Gastrocnemius medialis (tissue), 4 donors: ENCODE results near the gene OR8D4. TPM values are rescaled to one million over a fixed set of nuclear protein-coding genes. Genes with fewer than 3 reads are reported as not detected.
"Not testable (repeated sequence)": the region's sequence is repeated elsewhere in the genome, so short reads cannot be mapped to it uniquely, and the experiment has no call there.

Source experiments
- ATAC-seq, 2 donors: fragments of 150-250 bp; one replicate each; pipeline ENCODE4 v1.9.1; 2016
- DNase-seq, 2 donors: peaks; one replicate each; pipeline ENCODE4 v3.0.0-alpha.2; 2019
- H3K27ac ChIP-seq, 4 donors: fragments of 200-600 bp; sonication (generic); 1 replicate in 1 of 4; 2 replicates in 3 of 4; pipeline ENCODE4 v1.5.1; 2016 to 2018; ENCODE audit warnings: mild to moderate bottlenecking in 2 of 4, moderate library complexity in 1 of 4
- H3K27me3 ChIP-seq, 3 donors: fragments of 200-600 bp; sonication (generic) in 2 of 3; 1 replicate in 1 of 3; 2 replicates in 2 of 3; pipeline versions ENCODE4 v1.5.1 to v1.6.0; 2016 to 2019; ENCODE audit warnings: mild to moderate bottlenecking in 1 of 3, moderate library complexity in 1 of 3
- H3K36me3 ChIP-seq, 2 donors: fragments of 200-600 bp; sonication (generic) in 1 of 2; one replicate each; pipeline ENCODE4 v1.5.1; 2017 to 2018
- H3K4me1 ChIP-seq, 2 donors: fragments of 200-600 bp; sonication (generic) in 1 of 2; one replicate each; pipeline ENCODE4 v1.5.1; 2016 to 2017; ENCODE audit warnings: mild to moderate bottlenecking in 2 of 2
- H3K4me3 ChIP-seq, 4 donors: fragments of 200-600 bp; sonication (generic) in 3 of 4; 1 replicate in 1 of 4; 2 replicates in 3 of 4; pipeline ENCODE4 v1.5.1; 2016 to 2019; ENCODE audit warnings: mild to moderate bottlenecking in 2 of 4
- H3K9me3 ChIP-seq, 3 donors: fragments of 200-600 bp; sonication (generic) in 2 of 3; 1 replicate in 1 of 3; 2 replicates in 2 of 3; pipeline ENCODE4 v1.5.1; 2016 to 2019
- POLR2A ChIP-seq, 2 donors: fragments of 450-650 bp; IDR thresholded peaks; one replicate each; pipeline ENCODE4 v1.6.1; 2017; ENCODE audit warnings: antibody characterized with exemption in 2 of 2, mild to moderate bottlenecking in 2 of 2, moderate library complexity in 2 of 2
- in situ Hi-C, 4 donors: fragments of 200-750 bp; cut with MboI; loops; one replicate each; pipeline versions ENCODE4 v1.15.0 to v1.8.0; 2017; ENCODE audit warnings: low sequenced_read_pairs in 4 of 4
- intact Hi-C: fragments of 100-400 bp; cut with DNase I; formaldehyde crosslinking; loops from one replicate; pipeline ENCODE4 v1.15.1; 2023; ENCODE audit warnings: low total_unique reads
- total RNA-seq, 4 donors: library from RNA; depleted of rRNA; stranded (reverse); fragments of >200 nt; gene quantifications; one replicate each; pipeline versions ENCODE4 v1.1.0 to v1.2.3, GENCODE V29; 2016
- TF ChIP-seq, protein P1 (sequence below), 5 experiments: fragments of 450-650 bp in 3 of 5; fragments of 200-600 bp in 2 of 5; sonication (generic) in 2 of 5; IDR thresholded peaks in 4 of 5; conservative IDR thresholded peaks in 1 of 5; 1 replicate in 4 of 5; 2 replicates in 1 of 5; pipeline ENCODE4 v1.5.1; 2016 to 2019; ENCODE audit warnings: antibody characterized with exemption in 5 of 5, mild to moderate bottlenecking in 3 of 5, moderate library complexity in 3 of 5

The OR8D4 gene
- not detected for total RNA-seq

DNA sequence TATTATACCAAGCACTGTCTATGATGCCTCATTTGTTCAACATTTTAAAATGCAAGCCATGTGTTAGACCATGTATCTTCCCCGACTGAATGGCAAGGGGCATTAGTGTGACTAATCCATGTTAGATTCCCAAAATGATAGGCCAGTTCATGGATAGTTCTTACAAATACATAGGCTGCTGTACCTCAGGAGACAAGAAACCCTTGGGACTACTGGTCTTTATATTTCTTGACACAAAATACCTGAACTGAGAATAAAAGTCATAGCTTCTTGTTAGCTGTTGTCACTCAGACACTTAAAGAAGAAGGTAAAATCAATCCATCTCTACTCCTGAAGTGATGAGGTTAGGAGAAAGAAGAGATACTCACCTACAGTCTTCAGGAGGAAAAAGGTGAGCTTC, at the start of gene OR8D4:
Gene OR8D4 (plus strand): TSS at position 301 of the 400 bp plus-strand sequence. CDS start 4,265 bp downstream, outside the sequence.
- in situ Hi-C loops, result no loop called here
- H3K9me3 ChIP-seq, result no peaks in the 10 kb centered on the region
- H3K4me1 ChIP-seq, result no peaks in the 10 kb centered on the region
- TF ChIP-seq, protein P1, sequence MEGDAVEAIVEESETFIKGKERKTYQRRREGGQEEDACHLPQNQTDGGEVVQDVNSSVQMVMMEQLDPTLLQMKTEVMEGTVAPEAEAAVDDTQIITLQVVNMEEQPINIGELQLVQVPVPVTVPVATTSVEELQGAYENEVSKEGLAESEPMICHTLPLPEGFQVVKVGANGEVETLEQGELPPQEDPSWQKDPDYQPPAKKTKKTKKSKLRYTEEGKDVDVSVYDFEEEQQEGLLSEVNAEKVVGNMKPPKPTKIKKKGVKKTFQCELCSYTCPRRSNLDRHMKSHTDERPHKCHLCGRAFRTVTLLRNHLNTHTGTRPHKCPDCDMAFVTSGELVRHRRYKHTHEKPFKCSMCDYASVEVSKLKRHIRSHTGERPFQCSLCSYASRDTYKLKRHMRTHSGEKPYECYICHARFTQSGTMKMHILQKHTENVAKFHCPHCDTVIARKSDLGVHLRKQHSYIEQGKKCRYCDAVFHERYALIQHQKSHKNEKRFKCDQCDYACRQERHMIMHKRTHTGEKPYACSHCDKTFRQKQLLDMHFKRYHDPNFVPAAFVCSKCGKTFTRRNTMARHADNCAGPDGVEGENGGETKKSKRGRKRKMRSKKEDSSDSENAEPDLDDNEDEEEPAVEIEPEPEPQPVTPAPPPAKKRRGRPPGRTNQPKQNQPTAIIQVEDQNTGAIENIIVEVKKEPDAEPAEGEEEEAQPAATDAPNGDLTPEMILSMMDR (IDR thresholded peaks at IDR 0.05 in 4 of 5, conservative IDR thresholded peaks at IDR 0.05 in 1 of 5), result no peak
- TF ChIP-seq POLR2A (IDR thresholded peaks at IDR 0.05), result no peak
- intact Hi-C loops, result no loop called here
- DNase-seq (no peak), ATAC-seq (no peak)
- H3K4me3 ChIP-seq, result no peak within 1 kb of the TSS
- H3K36me3 ChIP-seq, result no peaks in the 10 kb centered on the region
- no peaks in the 10 kb centered on the region for H3K27me3 ChIP-seq
- H3K27ac ChIP-seq, result no peak within 1 kb of the TSS

DNA sequence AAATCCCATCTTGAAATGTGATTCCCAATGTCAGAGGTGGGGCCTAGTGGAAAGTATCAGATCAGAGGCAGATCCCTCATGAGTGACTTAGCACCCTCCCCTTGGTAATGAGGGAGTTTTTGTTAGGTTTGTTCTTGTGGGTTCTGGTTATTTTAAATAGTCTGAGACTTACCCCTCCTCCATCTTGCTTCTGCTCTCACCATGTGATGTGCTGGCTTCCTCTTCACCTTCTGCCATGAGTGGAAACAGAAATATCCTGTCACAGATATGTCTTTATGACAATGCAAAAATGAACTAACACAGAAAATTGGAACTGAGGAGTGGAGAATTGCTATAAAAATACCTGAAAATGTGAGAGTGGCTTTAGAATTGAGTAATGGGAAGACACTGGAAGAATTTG, 49.6 kb upstream of the OR8D4 start:
- no peak for DNase-seq
- Histone ChIP-seq H3K4me3 (no peak overlapping the region), H3K9me3 (no peaks in the 10 kb centered on the region), H3K4me1 (no peaks in the 10 kb centered on the region), H3K36me3 (no peaks in the 10 kb centered on the region), H3K27me3 (no peaks in the 10 kb centered on the region), H3K27ac (no peak overlapping the region)
- in situ Hi-C loops, result no loop called here
- intact Hi-C loops, result no loop called here
- ATAC-seq, result no peak
- TF ChIP-seq, protein P1 (IDR thresholded peaks at IDR 0.05 in 4 of 5, conservative IDR thresholded peaks at IDR 0.05 in 1 of 5), result no peak
- no peak for TF ChIP-seq POLR2A (IDR thresholded peaks at IDR 0.05)

DNA sequence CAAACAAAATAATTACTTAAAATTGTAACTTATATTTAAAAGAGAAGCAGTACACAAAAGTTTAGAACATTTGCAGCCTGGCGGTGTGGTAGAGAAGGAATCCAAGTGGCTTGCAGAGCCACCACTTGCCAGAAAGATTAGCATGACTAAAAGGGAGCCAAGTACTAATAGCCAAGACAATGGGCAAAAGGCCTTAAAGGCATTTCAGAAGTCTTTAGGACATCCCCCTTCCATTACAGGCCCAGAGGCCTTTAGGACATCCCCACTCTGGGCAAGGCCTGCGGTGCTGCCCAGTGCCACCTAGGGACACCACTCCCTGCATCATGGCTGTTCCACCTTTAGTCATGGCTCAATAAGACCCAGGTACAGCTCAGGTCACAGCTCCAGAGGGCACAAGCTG, 48.9 kb upstream of the OR8D4 start:
- no peak overlapping the region for H3K27ac ChIP-seq
- no peaks in the 10 kb centered on the region for H3K36me3 ChIP-seq
- intact Hi-C loops, result no loop called here
- in situ Hi-C loops, result no loop called here
- no peak for DNase-seq
- H3K4me3 ChIP-seq, result no peak overlapping the region
- H3K27me3 ChIP-seq, result no peaks in the 10 kb centered on the region
- no peaks in the 10 kb centered on the region for H3K9me3 ChIP-seq
- no peaks in the 10 kb centered on the region for H3K4me1 ChIP-seq
- no peak for ATAC-seq
- no peak for TF ChIP-seq POLR2A (IDR thresholded peaks at IDR 0.05)
- TF ChIP-seq, protein P1 (IDR thresholded peaks at IDR 0.05 in 4 of 5, conservative IDR thresholded peaks at IDR 0.05 in 1 of 5), result no peak

DNA sequence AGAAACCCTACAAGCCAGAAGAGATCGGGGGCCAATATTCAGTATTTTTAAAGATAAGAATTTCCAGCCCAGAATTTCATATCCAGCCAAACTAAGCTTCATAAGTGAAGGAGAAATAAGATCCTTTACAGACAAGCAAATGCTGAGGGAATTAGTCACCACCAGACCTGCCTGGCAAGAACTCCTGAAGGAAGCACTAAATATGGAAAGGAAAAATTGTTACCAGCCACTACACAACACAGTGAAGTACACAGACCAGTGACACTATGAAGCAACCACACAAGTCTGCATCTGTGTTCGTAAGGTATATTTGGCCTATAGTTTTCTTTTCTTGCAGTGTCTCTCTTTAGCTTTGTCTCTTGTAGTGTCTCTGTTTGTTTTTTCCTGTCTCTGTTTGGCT, 45.5 kb upstream of the OR8D4 start:
- no peaks in the 10 kb centered on the region for H3K9me3 ChIP-seq
- TF ChIP-seq, protein P1 (IDR thresholded peaks at IDR 0.05 in 4 of 5, conservative IDR thresholded peaks at IDR 0.05 in 1 of 5), result no peak
- TF ChIP-seq POLR2A (IDR thresholded peaks at IDR 0.05), result no peak
- in situ Hi-C loops, result no loop called here
- DNase-seq (no peak), ATAC-seq (no peak)
- H3K36me3 ChIP-seq, result no peaks in the 10 kb centered on the region
- H3K4me3 ChIP-seq, result no peak overlapping the region
- H3K27me3 ChIP-seq, result no peaks in the 10 kb centered on the region
- intact Hi-C loops, result no loop called here
- H3K27ac ChIP-seq, result no peak overlapping the region
- no peaks in the 10 kb centered on the region for H3K4me1 ChIP-seq

DNA sequence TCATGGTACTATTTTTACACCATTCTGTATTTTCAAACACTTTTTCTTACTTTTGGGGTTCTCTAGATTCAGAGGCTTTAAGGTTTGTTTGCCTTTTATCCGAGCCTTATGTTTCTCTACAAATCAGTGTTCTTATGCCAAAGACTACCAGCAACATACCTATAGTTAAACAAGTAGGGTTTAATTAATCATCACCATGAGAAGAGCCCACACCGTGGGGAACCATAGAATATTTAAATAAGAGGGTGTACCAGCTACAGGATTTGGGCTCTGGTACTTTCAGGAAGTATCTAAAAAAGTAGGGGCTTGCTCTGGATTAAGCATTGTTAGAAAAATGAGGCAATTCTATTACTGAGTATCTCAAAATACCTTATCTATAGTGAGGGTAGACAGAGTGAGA, 42.2 kb upstream of the OR8D4 start:
- intact Hi-C loops (no loop called here), in situ Hi-C loops (no loop called here)
- no peaks in the 10 kb centered on the region for H3K9me3 ChIP-seq
- no peaks in the 10 kb centered on the region for H3K4me1 ChIP-seq
- TF ChIP-seq, protein P1 (IDR thresholded peaks at IDR 0.05 in 4 of 5, conservative IDR thresholded peaks at IDR 0.05 in 1 of 5), result no peak
- no peak for TF ChIP-seq POLR2A (IDR thresholded peaks at IDR 0.05)
- no peak for DNase-seq
- H3K27me3 ChIP-seq, result no peaks in the 10 kb centered on the region
- H3K36me3 ChIP-seq, result no peaks in the 10 kb centered on the region
- no peak overlapping the region for H3K4me3 ChIP-seq
- no peak for ATAC-seq
- H3K27ac ChIP-seq, result no peak overlapping the region

DNA sequence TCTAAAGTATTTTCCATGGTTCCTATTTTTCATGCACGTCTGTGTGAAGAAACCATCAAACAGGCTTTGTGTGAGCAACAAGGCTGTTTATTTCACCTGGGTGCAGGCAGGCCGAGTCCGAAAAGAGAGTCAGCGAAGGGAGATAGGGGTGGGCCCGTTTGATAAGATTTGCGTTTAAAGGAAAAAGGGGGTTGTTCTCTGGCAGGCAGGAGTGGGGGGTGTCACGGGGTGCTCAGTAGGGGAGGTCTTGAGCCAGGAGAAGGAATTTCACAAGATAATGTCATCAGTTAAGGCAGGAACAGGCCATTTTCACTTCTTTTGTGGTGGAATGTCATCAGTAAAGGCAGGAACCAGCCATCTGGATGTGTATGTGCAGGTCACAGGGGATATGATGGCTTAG, 36.7 kb upstream of the OR8D4 start:
- DNase-seq, H3K4me3 ChIP-seq, H3K27ac ChIP-seq, ATAC-seq, H3K27me3 ChIP-seq, H3K9me3 ChIP-seq, H3K36me3 ChIP-seq, H3K4me1 ChIP-seq, in situ Hi-C loops, intact Hi-C loops: not testable (repeated sequence)

DNA sequence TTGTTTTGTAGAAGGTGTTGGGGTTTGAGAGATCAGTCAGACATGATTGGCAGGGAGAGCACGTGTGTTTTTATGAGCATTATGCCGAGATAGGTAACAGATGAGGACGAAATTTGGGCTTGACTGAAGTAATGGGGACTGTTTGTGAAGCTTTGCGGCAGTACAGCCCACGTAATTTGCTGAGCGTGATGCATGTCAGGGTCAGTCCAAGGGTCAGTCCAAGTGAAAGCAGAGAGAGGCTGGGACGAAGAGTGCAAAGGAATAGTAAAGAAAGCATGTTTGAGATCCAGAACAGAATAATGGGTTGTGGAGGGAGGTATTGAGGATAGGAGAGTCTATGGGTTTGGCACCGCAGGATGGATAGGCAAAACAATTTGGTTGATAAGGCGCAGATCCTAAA, 34.2 kb upstream of the OR8D4 start:
- H3K27me3 ChIP-seq, in situ Hi-C loops, H3K27ac ChIP-seq, DNase-seq, H3K4me1 ChIP-seq, H3K9me3 ChIP-seq, intact Hi-C loops, H3K4me3 ChIP-seq, ATAC-seq, H3K36me3 ChIP-seq: not testable (repeated sequence)
